Lower leg skin (tissue), 3 donors: ENCODE data around the gene KIF25.

ENCODE experiments used
- POLR2A ChIP-seq, 2 donors: fragments of 450-650 bp; IDR thresholded peaks; one replicate each; pipeline ENCODE4 v1.6.1; 2016 to 2017; ENCODE audit warnings: antibody characterized with exemption in 2 of 2, mild to moderate bottlenecking in 1 of 2, moderate library complexity in 1 of 2
- TF ChIP-seq, protein P1 (sequence below), 3 donors: fragments of 450-650 bp; IDR thresholded peaks; one replicate each; pipeline ENCODE4 v1.5.1; 2016; ENCODE audit warnings: antibody characterized with exemption in 3 of 3, mild to moderate bottlenecking in 3 of 3, moderate library complexity in 2 of 3

DNA sequence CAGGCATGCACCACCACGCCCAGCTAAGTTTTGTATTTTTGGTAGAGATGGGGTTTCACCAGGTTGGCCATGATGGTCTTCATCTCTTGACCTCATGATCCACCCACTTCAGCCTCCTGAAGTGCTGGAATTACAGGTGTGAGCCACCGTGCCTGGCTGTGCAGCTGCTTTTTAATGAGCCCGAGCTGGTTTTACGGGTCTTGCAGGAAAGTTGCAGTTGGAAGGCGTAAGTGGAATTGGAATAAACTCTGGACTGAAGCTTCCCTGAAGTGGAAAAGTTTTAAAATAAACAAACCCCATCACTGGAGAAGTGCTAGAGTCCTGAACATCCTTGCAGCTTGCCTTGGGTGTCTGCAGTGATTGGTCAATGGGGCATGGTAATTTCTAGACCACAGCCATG is 40.4 kb downstream of the KIF25 start:
- TF ChIP-seq, protein P1, sequence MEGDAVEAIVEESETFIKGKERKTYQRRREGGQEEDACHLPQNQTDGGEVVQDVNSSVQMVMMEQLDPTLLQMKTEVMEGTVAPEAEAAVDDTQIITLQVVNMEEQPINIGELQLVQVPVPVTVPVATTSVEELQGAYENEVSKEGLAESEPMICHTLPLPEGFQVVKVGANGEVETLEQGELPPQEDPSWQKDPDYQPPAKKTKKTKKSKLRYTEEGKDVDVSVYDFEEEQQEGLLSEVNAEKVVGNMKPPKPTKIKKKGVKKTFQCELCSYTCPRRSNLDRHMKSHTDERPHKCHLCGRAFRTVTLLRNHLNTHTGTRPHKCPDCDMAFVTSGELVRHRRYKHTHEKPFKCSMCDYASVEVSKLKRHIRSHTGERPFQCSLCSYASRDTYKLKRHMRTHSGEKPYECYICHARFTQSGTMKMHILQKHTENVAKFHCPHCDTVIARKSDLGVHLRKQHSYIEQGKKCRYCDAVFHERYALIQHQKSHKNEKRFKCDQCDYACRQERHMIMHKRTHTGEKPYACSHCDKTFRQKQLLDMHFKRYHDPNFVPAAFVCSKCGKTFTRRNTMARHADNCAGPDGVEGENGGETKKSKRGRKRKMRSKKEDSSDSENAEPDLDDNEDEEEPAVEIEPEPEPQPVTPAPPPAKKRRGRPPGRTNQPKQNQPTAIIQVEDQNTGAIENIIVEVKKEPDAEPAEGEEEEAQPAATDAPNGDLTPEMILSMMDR (IDR thresholded peaks at IDR 0.05), result no peak
- no peak for TF ChIP-seq POLR2A (IDR thresholded peaks at IDR 0.05)
